Nephron (organoid): ENCODE results near the gene HEPACAM.

Source experiments
- H3K27ac Mint-ChIP-seq, 3 experiments: 2 replicates each; pipeline ENCODE4 v1.8.0; 2020; ENCODE audit warnings: mixed read lengths in 3 of 3, mild to moderate bottlenecking in 2 of 3, moderate library complexity in 1 of 3
- H3K27me3 Mint-ChIP-seq: 2 replicates; pipeline ENCODE4 v1.8.0; 2021; ENCODE audit warnings: low read depth, mild to moderate bottlenecking, moderate library complexity, mixed read lengths
- H3K36me3 Mint-ChIP-seq: 2 replicates; pipeline ENCODE4 v1.8.0; 2020; ENCODE audit warnings: low read depth, mixed read lengths
- H3K4me1 Mint-ChIP-seq: 2 replicates; pipeline ENCODE4 v1.8.0; 2020; ENCODE audit warnings: mixed read lengths
- H3K4me3 Mint-ChIP-seq, 3 experiments: 2 replicates each; pipeline ENCODE4 v1.8.0; 2020; ENCODE audit warnings: mild to moderate bottlenecking in 3 of 3, mixed read lengths in 3 of 3, moderate library complexity in 2 of 3
- H3K9me3 Mint-ChIP-seq: 2 replicates; pipeline ENCODE4 v1.8.0; 2020; ENCODE audit warnings: mixed read lengths
- CTCF ChIP-seq, 3 experiments: fragments of 200-600 bp; sonication (generic); IDR thresholded peaks; one replicate each; pipeline ENCODE4 v1.5.0; 2021; ENCODE audit warnings: antibody characterized with exemption in 3 of 3; ENCODE audit not compliant: unreplicated experiment in 3 of 3

Gene HEPACAM

GRCh38 chr11:124880958-124881357 lies 54.9 kb downstream of the HEPACAM start:
- Mint-ChIP-seq H3K36me3 (no peaks in the 10 kb centered on the region), H3K4me1 (peaks cover 29% of the 10 kb centered on the region), H3K4me3 (peak overlapping the region in 1 of 3 experiments; percentile 14), H3K27ac (no peak overlapping the region), H3K9me3 (no peaks in the 10 kb centered on the region), H3K27me3 (peaks cover 9% of the 10 kb centered on the region)
- TF ChIP-seq CTCF (IDR thresholded peaks at IDR 0.05; ENCODE audit: unreplicated experiment in 3 of 3) = no peak

- H3K27ac Mint-ChIP-seq = peak overlapping the region in 1 of 3 experiments; percentile 19
- no peaks in the 10 kb centered on the region for H3K9me3 Mint-ChIP-seq
- TF ChIP-seq CTCF (IDR thresholded peaks at IDR 0.05; ENCODE audit: unreplicated experiment in 3 of 3) = no peak
- H3K4me1 Mint-ChIP-seq = peaks cover 29% of the 10 kb centered on the region
- H3K4me3 Mint-ChIP-seq = no peak overlapping the region
- peaks cover 16% of the 10 kb centered on the region for H3K27me3 Mint-ChIP-seq
- H3K36me3 Mint-ChIP-seq = no peaks in the 10 kb centered on the region
Observed at GRCh38 chr11:124880290-124880611, 55.6 kb downstream of the HEPACAM start.

- H3K27ac Mint-ChIP-seq = peak overlapping the region in 1 of 3 experiments; percentile 19
- peaks cover 29% of the 10 kb centered on the region for H3K4me1 Mint-ChIP-seq
- H3K36me3 Mint-ChIP-seq = no peaks in the 10 kb centered on the region
- peaks cover 22% of the 10 kb centered on the region for H3K27me3 Mint-ChIP-seq
- TF ChIP-seq CTCF (IDR thresholded peaks at IDR 0.05; ENCODE audit: unreplicated experiment in 3 of 3) = no peak
- no peak overlapping the region for H3K4me3 Mint-ChIP-seq
- H3K9me3 Mint-ChIP-seq = no peaks in the 10 kb centered on the region
Observed at GRCh38 chr11:124879493-124880289, 56.2 kb downstream of the HEPACAM start.

- TF ChIP-seq CTCF (IDR thresholded peaks at IDR 0.05; ENCODE audit: unreplicated experiment in 3 of 3) = no peak
- peak overlapping the region in 1 of 3 experiments; percentile 31 for H3K27ac Mint-ChIP-seq
- no peaks in the 10 kb centered on the region for H3K36me3 Mint-ChIP-seq
- H3K9me3 Mint-ChIP-seq = no peaks in the 10 kb centered on the region
- peaks cover 30% of the 10 kb centered on the region for H3K27me3 Mint-ChIP-seq
- peaks cover 25% of the 10 kb centered on the region for H3K4me1 Mint-ChIP-seq
- H3K4me3 Mint-ChIP-seq = peak overlapping the region in 1 of 3 experiments; percentile 65
Observed at GRCh38 chr11:124878759-124879492, 56.9 kb downstream of the HEPACAM start.

- Mint-ChIP-seq H3K27ac (peak overlapping the region in 1 of 3 experiments; percentile 39), H3K36me3 (no peaks in the 10 kb centered on the region), H3K4me1 (peaks cover 19% of the 10 kb centered on the region), H3K4me3 (peak overlapping the region; percentile 85 to 93 (median 93)), H3K27me3 (peaks cover 37% of the 10 kb centered on the region), H3K9me3 (no peaks in the 10 kb centered on the region)
- TF ChIP-seq CTCF (IDR thresholded peaks at IDR 0.05; ENCODE audit: unreplicated experiment in 3 of 3) = no peak
Observed at GRCh38 chr11:124877910-124878758, 57.7 kb downstream of the HEPACAM start.
